ENCODE data around the gene CRACDL.

DNA sequence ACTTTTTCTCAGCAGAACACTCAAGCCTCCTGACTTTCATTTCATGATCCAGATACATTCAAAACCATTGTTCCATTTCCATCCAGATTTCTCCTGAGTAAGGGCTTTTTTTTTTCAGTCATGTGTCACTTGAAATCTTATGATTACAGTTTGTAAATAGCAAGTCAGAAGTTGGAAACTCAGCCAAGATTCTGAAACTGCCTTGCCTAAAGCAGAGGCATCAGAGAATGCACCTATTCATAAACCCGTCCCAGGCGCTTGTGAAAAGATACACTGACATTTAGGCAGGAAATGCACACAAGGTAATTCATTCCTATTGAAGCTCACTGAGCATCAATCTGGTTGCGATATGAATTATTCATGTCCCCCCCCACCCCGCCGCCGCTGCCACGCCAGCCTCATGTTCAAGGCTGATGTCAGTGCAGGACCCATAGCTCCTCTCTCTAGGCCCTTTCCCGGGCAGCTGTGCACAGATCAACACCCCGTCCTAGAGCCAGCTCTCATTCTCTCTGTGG lies 174.7 kb downstream of the CRACDL start:
- no peak for TF ChIP-seq TAF1 (IDR thresholded peaks at IDR 0.05; ENCODE audit: borderline replicate concordance, insufficient read depth, low read length)
- TF ChIP-seq POLR2AphosphoS5 (IDR thresholded peaks at IDR 0.05; ENCODE audit: low read depth, low read length): no peak
- no peak for TF ChIP-seq SIN3A (IDR thresholded peaks at IDR 0.05; ENCODE audit: borderline replicate concordance, insufficient read depth, low read length)
